Keratinocyte (primary cell): ENCODE data around the gene KIF2C.
"Not testable (repeated sequence)": the region's sequence is repeated elsewhere in the genome, so short reads cannot be mapped to it uniquely, and the experiment has no call there.

ENCODE experiments used
- EZH2 ChIP-seq: IDR thresholded peaks from one replicate; pipeline ENCODE4 v1.6.1; 2012; ENCODE audit warnings: inconsistent platforms, mild to moderate bottlenecking, low read length, moderate library complexity
- TF ChIP-seq, protein P1 (sequence below), 3 experiments: IDR thresholded peaks in 1 of 3; conservative IDR thresholded peaks in 1 of 3; optimal IDR thresholded peaks in 1 of 3; 2 replicates in 2 of 3; 3 replicates in 1 of 3; pipeline versions ENCODE3 to v1.5.1; 2011; ENCODE audit warnings: low read length in 3 of 3, mild to moderate bottlenecking in 3 of 3, moderate library complexity in 2 of 3, control low read depth in 1 of 3, inconsistent platforms in 1 of 3; ENCODE audit not compliant: insufficient read depth in 2 of 3; ENCODE audit errors: extremely low read depth in 1 of 3

DNA sequence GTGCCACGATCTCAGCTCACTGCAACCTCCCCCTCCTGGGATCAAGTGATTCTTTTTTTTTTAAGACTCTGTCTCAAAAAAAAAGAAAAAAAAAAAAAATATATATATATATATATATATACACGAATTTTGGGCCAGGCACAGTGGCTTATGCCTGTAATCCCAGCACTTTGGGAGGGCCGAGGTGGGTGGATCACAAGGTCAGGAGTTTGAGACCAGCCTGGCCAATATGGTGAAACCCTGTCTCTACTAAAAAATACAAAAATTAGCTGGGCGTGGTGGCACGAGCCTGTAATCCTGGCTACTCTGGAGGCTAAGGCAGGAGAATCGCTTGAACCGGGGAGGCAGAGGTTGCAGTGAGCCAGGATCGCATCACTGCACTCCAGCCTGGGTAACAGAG lies 58.2 kb downstream of the KIF2C start:
- TF ChIP-seq, protein P1, sequence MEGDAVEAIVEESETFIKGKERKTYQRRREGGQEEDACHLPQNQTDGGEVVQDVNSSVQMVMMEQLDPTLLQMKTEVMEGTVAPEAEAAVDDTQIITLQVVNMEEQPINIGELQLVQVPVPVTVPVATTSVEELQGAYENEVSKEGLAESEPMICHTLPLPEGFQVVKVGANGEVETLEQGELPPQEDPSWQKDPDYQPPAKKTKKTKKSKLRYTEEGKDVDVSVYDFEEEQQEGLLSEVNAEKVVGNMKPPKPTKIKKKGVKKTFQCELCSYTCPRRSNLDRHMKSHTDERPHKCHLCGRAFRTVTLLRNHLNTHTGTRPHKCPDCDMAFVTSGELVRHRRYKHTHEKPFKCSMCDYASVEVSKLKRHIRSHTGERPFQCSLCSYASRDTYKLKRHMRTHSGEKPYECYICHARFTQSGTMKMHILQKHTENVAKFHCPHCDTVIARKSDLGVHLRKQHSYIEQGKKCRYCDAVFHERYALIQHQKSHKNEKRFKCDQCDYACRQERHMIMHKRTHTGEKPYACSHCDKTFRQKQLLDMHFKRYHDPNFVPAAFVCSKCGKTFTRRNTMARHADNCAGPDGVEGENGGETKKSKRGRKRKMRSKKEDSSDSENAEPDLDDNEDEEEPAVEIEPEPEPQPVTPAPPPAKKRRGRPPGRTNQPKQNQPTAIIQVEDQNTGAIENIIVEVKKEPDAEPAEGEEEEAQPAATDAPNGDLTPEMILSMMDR (optimal IDR thresholded peaks at IDR 0.05 in 1 of 3, IDR thresholded peaks at IDR 0.05 in 1 of 3, conservative IDR thresholded peaks at IDR 0.05 in 1 of 3; ENCODE audit: extremely low read depth in 1 of 3, insufficient read depth in 2 of 3, low read length in 3 of 3): not testable (repeated sequence)
- not testable (repeated sequence) for TF ChIP-seq EZH2
